Spinal cord (tissue), 10 donors: ENCODE results near the gene NOSIP. TPM values are rescaled to one million over a fixed set of nuclear protein-coding genes. Genes with fewer than 3 reads are reported as not detected.

Experiments
- DNase-seq, 6 donors: peaks; one replicate each; pipeline versions ENCODE4 v3.0.0 to v3.0.0-alpha.2; 2013 to 2015; ENCODE audit warnings: low spot score in 6 of 6, low read depth in 4 of 6
- H3K27ac ChIP-seq: one replicate; pipeline ENCODE4 v1.5.1; 2013; ENCODE audit warnings: low read depth, low read length, control low read depth
- H3K27me3 ChIP-seq: one replicate; pipeline ENCODE4 v1.6.1; 2013; ENCODE audit warnings: low read length; ENCODE audit not compliant: control insufficient read depth, insufficient read depth
- H3K36me3 ChIP-seq: one replicate; pipeline ENCODE4 v1.6.1; 2013; ENCODE audit warnings: low read length; ENCODE audit not compliant: control insufficient read depth, insufficient read depth
- H3K4me1 ChIP-seq: one replicate; pipeline ENCODE4 v1.6.1; 2013; ENCODE audit warnings: low read length; ENCODE audit not compliant: control insufficient read depth, insufficient read depth
- H3K4me3 ChIP-seq: one replicate; pipeline ENCODE4 v1.5.1; 2013; ENCODE audit warnings: low read depth, low read length, control low read depth
- H3K9me3 ChIP-seq: one replicate; pipeline ENCODE4 v1.6.1; 2013; ENCODE audit warnings: low read length; ENCODE audit not compliant: control insufficient read depth, insufficient read depth
- WGBS: methylation state at CpG from one replicate; pipeline ENCODE4 v1.1.5; 2013; ENCODE audit warnings: missing lambda C conversion rate; ENCODE audit not compliant: insufficient coverage; 5-methylcytosine and 5-hydroxymethylcytosine counted together
- polyA plus RNA-seq, 2 donors: library from polyadenylated mRNA; unstranded; fragments of 120-200 nt; gene quantifications; one replicate each; pipeline ENCODE4 v1.2.1, GENCODE V29; 2013; ENCODE audit not compliant: insufficient read length in 2 of 2
- total RNA-seq, 2 donors: library from RNA; depleted of rRNA in 1 of 2; stranded (reverse); fragments of 120-200 nt in 1 of 2; fragments of >200 nt in 1 of 2; gene quantifications; one replicate each; pipeline versions ENCODE4 v1.2.3 to v1.2.4, GENCODE V29; 2013 to 2014
- donor health status: healthy.

The NOSIP gene
- total and polyA plus RNA-seq, 4 donors: 32.2 to 86.1 (median 65.6) TPM

GRCh38 chr19:49579193-49579592 is 1.2 kb downstream of the NOSIP start:
- H3K4me3 ChIP-seq: no peak overlapping the region
- DNase-seq: no peak
- WGBS: no CpG with 5 or more reads among the region's 4 CpGs

GRCh38 chr19:49574206-49574755 is 6.1 kb downstream of the NOSIP start:
- no peaks in the 10 kb centered on the region for H3K27me3 ChIP-seq
- peaks cover 4% of the 10 kb centered on the region for H3K4me1 ChIP-seq
- DNase-seq: no peak
- H3K4me3 ChIP-seq: no peak overlapping the region
- no peak overlapping the region for H3K27ac ChIP-seq
- H3K36me3 ChIP-seq: peaks cover 23% of the 10 kb centered on the region
- no peaks in the 10 kb centered on the region for H3K9me3 ChIP-seq
- WGBS: no CpG with 5 or more reads among the region's 2 CpGs

More at GRCh38 chr19:49579193-49579592, 1.2 kb downstream of the NOSIP start:
- Histone ChIP-seq H3K4me1 (peaks cover 13% of the 10 kb centered on the region), H3K9me3 (no peaks in the 10 kb centered on the region), H3K36me3 (peaks cover 15% of the 10 kb centered on the region), H3K27me3 (no peaks in the 10 kb centered on the region), H3K27ac (no peak overlapping the region)

- no peak for DNase-seq
- H3K4me3 ChIP-seq: no peak overlapping the region
- no peaks in the 10 kb centered on the region for H3K27me3 ChIP-seq
- peaks cover 23% of the 10 kb centered on the region for H3K36me3 ChIP-seq
- no CpG with 5 or more reads among the region's 3 CpGs for WGBS
- no peak overlapping the region for H3K27ac ChIP-seq
- peaks cover 4% of the 10 kb centered on the region for H3K4me1 ChIP-seq
- no peaks in the 10 kb centered on the region for H3K9me3 ChIP-seq
These were observed 6.9 kb downstream of the NOSIP start for GRCh38 chr19:49573425-49573824.

GRCh38 chr19:49573009-49573408 is 7.3 kb downstream of the NOSIP start:
- peaks cover 4% of the 10 kb centered on the region for H3K4me1 ChIP-seq
- H3K4me3 ChIP-seq: no peak overlapping the region
- H3K9me3 ChIP-seq: no peaks in the 10 kb centered on the region
- no peak for DNase-seq
- H3K27ac ChIP-seq: no peak overlapping the region
- 90% methylated on average over 4 of the region's 7 CpGs for WGBS
- H3K27me3 ChIP-seq: no peaks in the 10 kb centered on the region
- peaks cover 23% of the 10 kb centered on the region for H3K36me3 ChIP-seq

- Histone ChIP-seq H3K27me3 (no peaks in the 10 kb centered on the region), H3K9me3 (no peaks in the 10 kb centered on the region), H3K4me1 (peaks cover 4% of the 10 kb centered on the region), H3K4me3 (no peak overlapping the region), H3K36me3 (peaks cover 21% of the 10 kb centered on the region), H3K27ac (no peak overlapping the region)
- WGBS: 73% methylated on average over 6 of the region's 11 CpGs
- peak in 2 of 6 donors; percentile 48 to 55 for DNase-seq
These were observed 9.2 kb downstream of the NOSIP start for GRCh38 chr19:49570997-49571676.

- H3K36me3 ChIP-seq: peaks cover 16% of the 10 kb centered on the region
- H3K4me1 ChIP-seq: peaks cover 4% of the 10 kb centered on the region
- 29% methylated on average over 13 of the region's 14 CpGs for WGBS
- no peak overlapping the region for H3K27ac ChIP-seq
- no peaks in the 10 kb centered on the region for H3K27me3 ChIP-seq
- no peaks in the 10 kb centered on the region for H3K9me3 ChIP-seq
- H3K4me3 ChIP-seq: no peak overlapping the region
- DNase-seq: peak in 3 of 6 donors; percentile 60 to 92 (median 88)
These were observed 10.1 kb downstream of the NOSIP start for GRCh38 chr19:49570138-49570856.

- Histone ChIP-seq H3K4me1 (peaks cover 4% of the 10 kb centered on the region), H3K36me3 (peaks cover under 1% of the 10 kb centered on the region), H3K27ac (peak overlapping the region; percentile 30), H3K9me3 (no peaks in the 10 kb centered on the region), H3K4me3 (no peak overlapping the region), H3K27me3 (no peaks in the 10 kb centered on the region)
- DNase-seq: no peak
- 86% methylated on average over 1 of the region's 9 CpGs for WGBS
These were observed 12.4 kb downstream of the NOSIP start for GRCh38 chr19:49567861-49568441.

- H3K36me3 ChIP-seq: peaks cover 3% of the 10 kb centered on the region
- WGBS: 90% methylated on average over 3 of the region's 3 CpGs
- H3K4me1 ChIP-seq: peaks cover 4% of the 10 kb centered on the region
- no peaks in the 10 kb centered on the region for H3K27me3 ChIP-seq
- no peak overlapping the region for H3K27ac ChIP-seq
- no peaks in the 10 kb centered on the region for H3K9me3 ChIP-seq
- H3K4me3 ChIP-seq: no peak overlapping the region
- no peak for DNase-seq
These were observed 14.1 kb downstream of the NOSIP start for GRCh38 chr19:49566302-49566701.

GRCh38 chr19:49565261-49565660 is 15.1 kb downstream of the NOSIP start:
- no CpG with 5 or more reads among the region's 4 CpGs for WGBS
- Histone ChIP-seq H3K36me3 (peaks cover 8% of the 10 kb centered on the region), H3K4me3 (no peak overlapping the region), H3K27ac (no peak overlapping the region), H3K4me1 (no peaks in the 10 kb centered on the region), H3K27me3 (no peaks in the 10 kb centered on the region), H3K9me3 (no peaks in the 10 kb centered on the region)
- DNase-seq: no peak
